Smooth muscle cell (in vitro differentiated cells): ENCODE measurements around the gene DEPDC5. TPM values are rescaled to one million over a fixed set of nuclear protein-coding genes. Genes with fewer than 3 reads are reported as not detected.

ENCODE experiments used
- DNase-seq: peaks from one replicate; lab custom pipeline; 2025; ENCODE audit not compliant: unreplicated experiment; lab: John Stamatoyannopoulos, UW
- H2AFZ ChIP-seq: fragments of 200-600 bp; sonication (generic); 2 replicates; pipeline ENCODE4 v1.6.0; 2016; ENCODE audit warnings: antibody characterized with exemption, low read depth, mild to moderate bottlenecking
- H3F3A ChIP-seq: fragments of 200-600 bp; sonication (generic); 2 replicates; pipeline ENCODE4 v1.6.0; 2017; ENCODE audit warnings: antibody characterized with exemption, low read depth
- H3K27ac ChIP-seq: fragments of 200-600 bp; sonication (generic); 2 replicates; pipeline ENCODE4 v1.5.1; 2016; ENCODE audit warnings: low read depth, mild to moderate bottlenecking
- H3K27me3 ChIP-seq: fragments of 200-600 bp; sonication (generic); 2 replicates; pipeline ENCODE4 v1.6.1; 2016; ENCODE audit warnings: low read depth, mild to moderate bottlenecking
- H3K36me3 ChIP-seq: fragments of 200-600 bp; sonication (generic); 2 replicates; pipeline ENCODE4 v1.5.1; 2016; ENCODE audit warnings: low read depth
- H3K4me1 ChIP-seq: fragments of 200-600 bp; sonication (generic); 2 replicates; pipeline ENCODE4 v1.5.1; 2016; ENCODE audit warnings: low read depth
- H3K4me2 ChIP-seq: fragments of 200-600 bp; sonication (generic); 2 replicates; pipeline ENCODE4 v1.6.0; 2016; ENCODE audit warnings: mild to moderate bottlenecking
- H3K4me3 ChIP-seq: fragments of 200-600 bp; sonication (generic); 2 replicates; pipeline ENCODE4 v1.5.1; 2016; ENCODE audit warnings: mild to moderate bottlenecking
- H3K79me2 ChIP-seq: fragments of 200-600 bp; sonication (generic); 2 replicates; pipeline ENCODE4 v1.6.0; 2016; ENCODE audit warnings: low read depth, mild to moderate bottlenecking
- H3K9ac ChIP-seq: fragments of 200-600 bp; sonication (generic); 2 replicates; pipeline ENCODE4 v1.6.0; 2016; ENCODE audit warnings: low read depth
- H3K9me3 ChIP-seq: fragments of 200-600 bp; sonication (generic); replicated peaks from 2 replicates; pipeline ENCODE4 v1.5.1; 2016; ENCODE audit warnings: low read depth
- H4K20me1 ChIP-seq: fragments of 200-600 bp; sonication (generic); 2 replicates; pipeline ENCODE4 v1.6.0; 2016; ENCODE audit warnings: low read depth
- CTCF ChIP-seq: fragments of 200-600 bp; sonication (generic); IDR thresholded peaks from 2 replicates; pipeline ENCODE4 v1.5.1; 2017; ENCODE audit warnings: borderline replicate concordance, mild to moderate bottlenecking, antibody characterized with exemption; ENCODE audit not compliant: insufficient read depth, poor library complexity, severe bottlenecking
- WGBS: methylation state at CpG from one replicate; pipeline ENCODE4 v1.1.7; 2016; ENCODE audit warnings: low lambda C conversion rate; 5-methylcytosine and 5-hydroxymethylcytosine counted together
- polyA plus RNA-seq: library from polyadenylated mRNA; unstranded; fragments of >200 nt; fragmentation: Nextera tagmentation; extraction: Ambion mirVana; gene quantifications from 2 replicates; pipeline ENCODE4 v1.2.1, GENCODE V29; 2016
- total RNA-seq: library from RNA; depleted of rRNA; stranded (reverse); fragments of >200 nt; gene quantifications from 2 replicates; pipeline ENCODE4 v1.2.3, GENCODE V29; 2014

Gene DEPDC5
- total and polyA plus RNA-seq, 2 experiments from 2014 or later: 8.5 to 11.6 TPM

DNA sequence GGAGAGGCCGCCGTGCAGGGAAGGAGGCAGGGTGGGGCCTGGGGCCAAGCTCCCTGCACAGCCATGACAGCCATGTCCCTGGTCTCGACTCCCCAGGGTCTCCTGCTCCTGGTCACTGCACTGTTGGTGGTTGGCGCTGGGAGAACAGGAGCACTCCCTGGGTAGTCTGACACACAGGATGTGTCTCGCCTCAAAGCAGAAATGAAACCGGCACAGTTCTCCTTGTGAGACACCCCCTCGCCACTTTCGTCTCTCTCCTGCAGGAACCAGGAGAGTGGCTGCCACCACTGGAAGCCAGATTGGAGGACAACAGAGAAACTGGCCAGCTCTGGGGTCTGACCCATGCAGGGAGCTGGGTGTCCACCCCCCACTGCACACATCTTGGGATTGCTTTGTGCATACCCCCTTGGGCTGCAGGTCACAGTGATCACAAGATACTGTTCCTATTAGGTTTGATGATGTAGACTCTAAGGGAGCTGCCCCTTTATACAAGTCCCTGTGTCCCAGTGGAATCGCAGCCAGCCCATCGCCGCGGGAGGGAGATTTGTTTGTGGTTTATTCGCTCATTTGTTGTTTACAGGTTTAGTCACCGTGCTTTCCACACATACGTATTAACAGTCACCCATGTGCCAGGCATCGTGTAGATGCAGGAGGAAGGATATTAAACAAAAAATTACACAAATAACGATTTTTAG, 163.6 kb downstream of the DEPDC5 start:
- H3K9me3 ChIP-seq: no peaks in the 10 kb centered on the region
- 91% methylated on average over 15 of the region's 17 CpGs for WGBS

GRCh38 chr22:31919730-31920129, 165.9 kb downstream of the DEPDC5 start:
- H3K27ac ChIP-seq: no peak overlapping the region
- no peaks in the 10 kb centered on the region for H3K9me3 ChIP-seq
- no peak overlapping the region for H3K4me3 ChIP-seq
- no peaks in the 10 kb centered on the region for H3K27me3 ChIP-seq
- no peaks in the 10 kb centered on the region for H4K20me1 ChIP-seq
- DNase-seq: no peak
- no peaks in the 10 kb centered on the region for H3F3A ChIP-seq
- H2AFZ ChIP-seq: no peak overlapping the region
- WGBS: 74% methylated on average over 3 of the region's 3 CpGs
- no peak for TF ChIP-seq CTCF
- no peak overlapping the region for H3K4me2 ChIP-seq
- H3K9ac ChIP-seq: no peak overlapping the region
- H3K4me1 ChIP-seq: no peaks in the 10 kb centered on the region
- H3K79me2 ChIP-seq: no peaks in the 10 kb centered on the region
- H3K36me3 ChIP-seq: no peaks in the 10 kb centered on the region

More for the DNA sequence above, 163.6 kb downstream of the DEPDC5 start:
- no peak for DNase-seq
- Histone ChIP-seq H3K27ac (no peak overlapping the region), H3F3A (no peaks in the 10 kb centered on the region), H3K4me3 (no peak overlapping the region), H3K4me1 (no peaks in the 10 kb centered on the region), H3K36me3 (no peaks in the 10 kb centered on the region), H4K20me1 (no peaks in the 10 kb centered on the region), H3K79me2 (no peaks in the 10 kb centered on the region), H3K27me3 (no peaks in the 10 kb centered on the region), H3K9ac (no peak overlapping the region), H2AFZ (no peak overlapping the region), H3K4me2 (no peak overlapping the region)
- TF ChIP-seq CTCF: no peak

DNA sequence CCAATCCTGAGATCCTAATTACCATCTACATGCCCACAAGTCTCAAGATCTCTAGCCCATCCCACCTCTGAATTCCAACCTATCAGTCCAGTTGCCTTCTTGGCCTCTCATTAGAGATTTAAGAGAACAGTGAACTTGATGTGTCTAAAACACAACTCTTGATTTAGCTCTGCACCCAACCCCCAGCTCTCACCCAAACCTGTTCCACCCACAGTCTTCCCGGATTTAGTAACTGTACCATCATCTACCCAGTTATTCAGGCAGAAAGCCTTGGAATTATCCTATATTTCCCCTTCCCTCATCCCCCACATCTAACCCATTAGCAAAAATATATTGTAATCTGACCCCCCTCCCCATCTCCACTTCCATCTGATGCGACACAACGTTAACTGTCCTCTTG, 166.5 kb downstream of the DEPDC5 start:
- no peaks in the 10 kb centered on the region for H3K36me3 ChIP-seq
- no peaks in the 10 kb centered on the region for H3K79me2 ChIP-seq
- H3K4me3 ChIP-seq: no peak overlapping the region
- H3K9ac ChIP-seq: no peak overlapping the region
- H3K4me2 ChIP-seq: no peak overlapping the region
- H3K4me1 ChIP-seq: no peaks in the 10 kb centered on the region
- no peaks in the 10 kb centered on the region for H3K27me3 ChIP-seq
- no peaks in the 10 kb centered on the region for H3K9me3 ChIP-seq
- H3K27ac ChIP-seq: no peak overlapping the region
- H4K20me1 ChIP-seq: no peaks in the 10 kb centered on the region
- WGBS: 92% methylated on average over 3 of the region's 3 CpGs
- H2AFZ ChIP-seq: no peak overlapping the region
- no peak for TF ChIP-seq CTCF
- no peak for DNase-seq
- no peaks in the 10 kb centered on the region for H3F3A ChIP-seq

DNA sequence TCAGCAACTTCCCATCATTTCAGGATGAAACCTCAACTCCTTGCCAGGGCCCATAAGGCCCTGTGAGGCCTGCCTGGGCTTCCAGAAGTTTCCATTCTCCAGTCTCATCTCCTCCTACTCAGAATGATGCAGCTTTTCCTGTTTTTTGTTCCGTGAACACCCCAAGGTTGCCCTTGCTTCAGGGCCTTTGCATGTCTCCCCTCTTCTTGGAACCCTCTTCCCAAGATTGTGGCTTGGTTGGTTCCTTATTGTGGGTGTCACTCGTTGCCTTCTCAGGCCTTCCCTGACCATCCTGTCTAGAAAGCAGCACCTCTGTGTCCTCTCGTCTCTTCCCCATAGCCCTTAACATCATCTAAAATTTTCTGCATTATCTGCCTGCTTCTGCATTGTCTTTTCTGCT, 167.3 kb downstream of the DEPDC5 start:
- H3K9ac ChIP-seq: no peak overlapping the region
- H2AFZ ChIP-seq: no peak overlapping the region
- H3K4me3 ChIP-seq: no peak overlapping the region
- no peak overlapping the region for H3K4me2 ChIP-seq
- no peaks in the 10 kb centered on the region for H4K20me1 ChIP-seq
- H3K79me2 ChIP-seq: no peaks in the 10 kb centered on the region
- no peaks in the 10 kb centered on the region for H3K4me1 ChIP-seq
- DNase-seq: no peak
- WGBS: 88% methylated on average over 3 of the region's 3 CpGs
- TF ChIP-seq CTCF: no peak
- no peaks in the 10 kb centered on the region for H3K36me3 ChIP-seq
- no peaks in the 10 kb centered on the region for H3K9me3 ChIP-seq
- no peaks in the 10 kb centered on the region for H3K27me3 ChIP-seq
- no peaks in the 10 kb centered on the region for H3F3A ChIP-seq
- H3K27ac ChIP-seq: no peak overlapping the region
